PC-3 (cell line): ENCODE results near the gene LSP1. TPM values are rescaled to one million over a fixed set of nuclear protein-coding genes. Genes with fewer than 3 reads are reported as not detected.

Experiments used
- ATAC-seq: fragments of 200-7000 bp; cut with Tn5 transposase; 2 replicates; pipeline ENCODE4 v1.9.1; 2020; ENCODE audit warnings: mild to moderate bottlenecking, moderate library complexity
- BruUV-seq: library from RNA; stranded (reverse); fragments of 400-500 nt; replicated peaks from 2 replicates; lab custom pipeline; 2021; lab: Mats Ljungman, UMichigan
- CTCF ChIA-PET: fragments of 300-600 bp; sonication (Branson Sonifier 250); formaldehyde crosslinking; loops from one replicate; lab custom pipeline; 2022; ENCODE audit warnings: antibody characterized with exemption; lab: Charles Lee
- POLR2A ChIA-PET: fragments of 300-600 bp; sonication (Branson Sonifier 250); formaldehyde crosslinking; loops from one replicate; lab custom pipeline; 2022; ENCODE audit warnings: antibody characterized with exemption; ENCODE audit not compliant: unreplicated experiment; lab: Charles Lee
- DNase-seq: peaks from one replicate; pipeline ENCODE4 v3.0.0-alpha.2; 2015
- H2AFZ ChIP-seq: fragments of 300-600 bp; sonication (generic); 2 replicates; pipeline ENCODE4 v1.6.0; 2016; ENCODE audit warnings: antibody characterized with exemption, low read length
- H3F3A ChIP-seq: fragments of 300-600 bp; sonication (generic); one replicate; pipeline ENCODE4 v1.6.0; 2017; ENCODE audit warnings: antibody characterized with exemption, low read length, control low read depth, mild to moderate bottlenecking; ENCODE audit not compliant: unreplicated experiment
- H3K27ac ChIP-seq: fragments of 300-600 bp; sonication (generic); 2 replicates; pipeline ENCODE4 v1.5.1; 2016; ENCODE audit warnings: mild to moderate bottlenecking, low read length
- H3K27me3 ChIP-seq: fragments of 300-600 bp; sonication (generic); 2 replicates; pipeline ENCODE4 v1.6.1; 2016; ENCODE audit warnings: low read length, mixed read lengths
- H3K36me3 ChIP-seq: fragments of 300-600 bp; sonication (generic); 2 replicates; pipeline ENCODE4 v1.6.1; 2016; ENCODE audit warnings: low read depth, mixed run types, low read length, mixed read lengths
- H3K4me1 ChIP-seq: fragments of 300-600 bp; sonication (generic); 2 replicates; pipeline ENCODE4 v1.5.1; 2016; ENCODE audit warnings: low read length; ENCODE audit not compliant: insufficient read depth
- H3K4me2 ChIP-seq: fragments of 300-600 bp; sonication (generic); 2 replicates; pipeline ENCODE4 v1.6.0; 2016; ENCODE audit warnings: low read length
- H3K4me3 ChIP-seq: fragments of 300-600 bp; sonication (generic); 2 replicates; pipeline ENCODE4 v1.5.1; 2016; ENCODE audit warnings: mild to moderate bottlenecking, low read length, mixed read lengths
- H3K79me2 ChIP-seq: fragments of 300-600 bp; sonication (generic); 2 replicates; pipeline ENCODE4 v1.6.1; 2017; ENCODE audit warnings: low read length, mixed read lengths
- H3K9ac ChIP-seq: fragments of 300-600 bp; sonication (generic); 2 replicates; pipeline ENCODE4 v1.6.0; 2016; ENCODE audit warnings: mild to moderate bottlenecking, low read length
- H3K9me2 ChIP-seq: fragments of 300-600 bp; sonication (generic); replicated peaks from 2 replicates; pipeline ENCODE4 v1.6.1; 2016; ENCODE audit warnings: mixed run types, low read length, mixed read lengths
- H3K9me3 ChIP-seq: fragments of 300-600 bp; sonication (generic); 2 replicates; pipeline ENCODE4 v1.6.1; 2016; ENCODE audit warnings: low read length, mixed read lengths
- H4K20me1 ChIP-seq: fragments of 300-600 bp; sonication (generic); 2 replicates; pipeline ENCODE4 v1.6.1; 2016; ENCODE audit warnings: low read length, mixed read lengths
- CTCF ChIP-seq: fragments of 300-600 bp; sonication (generic); conservative IDR thresholded peaks from 2 replicates; pipeline ENCODE4 v1.5.1; 2017; ENCODE audit warnings: antibody characterized with exemption, low read depth, mild to moderate bottlenecking, low read length
- EZH2 ChIP-seq: fragments of 300-600 bp; sonication (generic); IDR thresholded peaks from one replicate; pipeline ENCODE4 v1.6.1; 2017; ENCODE audit warnings: antibody characterized with exemption, mild to moderate bottlenecking, low read length; ENCODE audit not compliant: unreplicated experiment
- EZH2phosphoT487 ChIP-seq: fragments of 300-600 bp; sonication (generic); IDR thresholded peaks from 2 replicates; pipeline ENCODE4 v1.6.1; 2018; ENCODE audit warnings: mild to moderate bottlenecking, antibody characterized with exemption, low read length, borderline replicate concordance
- intact Hi-C: fragments of 100-400 bp; cut with micrococcal nuclease; formaldehyde crosslinking; loops from 2 replicates; pipeline ENCODE4 v1.9.0; 2023
- total RNA-seq: library from RNA; depleted of rRNA; stranded (reverse); fragments of >200 nt; gene quantifications from 2 replicates; pipeline ENCODE4 v1.2.3, GENCODE V29; 2014

Gene LSP1
- total RNA-seq, 1 experiment from 2014 or later = not detected

GRCh38 chr11:1887451-1888346 lies 34.8 kb downstream of the LSP1 start:
- Histone ChIP-seq H3K9ac (no peak overlapping the region), H3K79me2 (no peaks in the 10 kb centered on the region), H3K9me2 (no peaks in the 10 kb centered on the region), H3K27ac (no peak overlapping the region), H3K9me3 (no peaks in the 10 kb centered on the region), H2AFZ (no peak overlapping the region), H3K27me3 (no peaks in the 10 kb centered on the region; the same call in 1 of the 2 replicates), H3K36me3 (no peaks in the 10 kb centered on the region), H3K4me3 (no peak overlapping the region), H3K4me2 (no peak overlapping the region), H4K20me1 (no peaks in the 10 kb centered on the region), H3K4me1 (no peaks in the 10 kb centered on the region), H3F3A (no peaks in the 10 kb centered on the region)
- intact Hi-C loops = no loop called here
- ChIA-PET POLR2A (no interaction called here), CTCF (no interaction called here)
- DNase-seq = no peak
- ATAC-seq = no peak
- no TSS peak for BruUV-seq
- no peak for TF ChIP-seq EZH2

- DNase-seq (no peak), ATAC-seq (no peak)
- no peaks in the 10 kb centered on the region for H3K79me2 ChIP-seq
- H3K36me3 ChIP-seq = no peaks in the 10 kb centered on the region
- no peaks in the 10 kb centered on the region for H3K9me3 ChIP-seq
- ChIA-PET POLR2A (no interaction called here), CTCF (no interaction called here)
- no TSS peak for BruUV-seq
- no peak overlapping the region for H3K9ac ChIP-seq
- no peak overlapping the region for H3K4me3 ChIP-seq
- TF ChIP-seq EZH2phosphoT487 (no peak), CTCF (no peak), EZH2 (no peak)
- no peak overlapping the region for H3K4me2 ChIP-seq
- intact Hi-C loops = no loop called here
- H3K27ac ChIP-seq = no peak overlapping the region
- H4K20me1 ChIP-seq = no peaks in the 10 kb centered on the region
- H2AFZ ChIP-seq = no peak overlapping the region
- no peaks in the 10 kb centered on the region; the same call in 1 of the 2 replicates for H3K27me3 ChIP-seq
- H3F3A ChIP-seq = no peaks in the 10 kb centered on the region
- H3K4me1 ChIP-seq = no peaks in the 10 kb centered on the region
- H3K9me2 ChIP-seq = no peaks in the 10 kb centered on the region
Measured at GRCh38 chr11:1888347-1888753, 35.5 kb downstream of the LSP1 start.

DNA sequence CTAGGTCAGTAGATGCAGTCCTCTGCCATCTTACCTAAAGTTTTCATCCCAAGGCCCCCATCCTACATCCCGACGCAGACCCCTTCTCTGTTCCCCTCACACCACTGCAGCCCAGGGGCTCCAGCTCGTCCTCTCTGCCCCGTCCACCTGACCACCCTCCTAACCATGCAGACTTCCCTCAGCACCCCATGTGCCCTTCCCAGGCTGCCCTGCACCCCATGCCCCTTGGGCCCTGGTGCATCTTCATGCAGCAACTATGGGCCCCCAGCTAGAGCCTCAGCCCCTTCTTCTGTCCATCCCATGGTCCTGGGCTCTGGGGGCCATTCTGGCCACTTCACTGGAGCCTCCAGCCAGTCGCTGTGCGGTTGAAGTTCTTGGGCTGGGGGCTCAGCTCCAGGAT lies 35.9 kb downstream of the LSP1 start:
- DNase-seq (no peak), ATAC-seq (no peak)
- H3K4me3 ChIP-seq = no peak overlapping the region
- H4K20me1 ChIP-seq = no peaks in the 10 kb centered on the region
- CTCF ChIA-PET = no interaction called here
- no peak overlapping the region for H2AFZ ChIP-seq
- no peaks in the 10 kb centered on the region for H3F3A ChIP-seq
- H3K9ac ChIP-seq = no peak overlapping the region
- intact Hi-C loops = no loop called here
- H3K36me3 ChIP-seq = no peaks in the 10 kb centered on the region
- no peaks in the 10 kb centered on the region for H3K79me2 ChIP-seq
- H3K4me1 ChIP-seq = no peaks in the 10 kb centered on the region
- POLR2A ChIA-PET = no interaction called here
- no peaks in the 10 kb centered on the region for H3K9me2 ChIP-seq
- no TSS peak for BruUV-seq
- no peak for TF ChIP-seq EZH2
- no peak for TF ChIP-seq EZH2phosphoT487
- no peak for TF ChIP-seq CTCF
- H3K27me3 ChIP-seq = no peaks in the 10 kb centered on the region; the same call in 1 of the 2 replicates
- H3K4me2 ChIP-seq = no peak overlapping the region
- H3K27ac ChIP-seq = no peak overlapping the region
- no peaks in the 10 kb centered on the region for H3K9me3 ChIP-seq
